Vagina (tissue), 2 donors: ENCODE results near the gene STK16.
"Not testable (repeated sequence)": the region's sequence is repeated elsewhere in the genome, so short reads cannot be mapped to it uniquely, and the experiment has no call there.

ENCODE experiments used
- CTCF ChIP-seq, 3 experiments: fragments of 450-650 bp in 2 of 3; fragments of 200-600 bp in 1 of 3; sonication (generic) in 1 of 3; IDR thresholded peaks; one replicate each; pipeline ENCODE4 v1.5.1; 2017 to 2019; ENCODE audit warnings: antibody characterized with exemption in 3 of 3, mild to moderate bottlenecking in 2 of 3, moderate library complexity in 2 of 3
- POLR2A ChIP-seq, 2 donors: fragments of 450-650 bp; IDR thresholded peaks; one replicate each; pipeline ENCODE4 v1.6.1; 2017; ENCODE audit warnings: antibody characterized with exemption in 2 of 2, mild to moderate bottlenecking in 2 of 2, moderate library complexity in 2 of 2

- TF ChIP-seq POLR2A, CTCF (IDR thresholded peaks at IDR 0.05): not testable (repeated sequence)
Measured at GRCh38 chr2:219287116-219287440, 41.8 kb downstream of the STK16 start.
